SU-DHL-6 (cell line): Measurements from ENCODE around the gene POLRMT.

Experiments used
- H2AFZ ChIP-seq: fragments of 200-600 bp; sonication (generic); 2 replicates; pipeline ENCODE4 v1.6.1; 2014; ENCODE audit warnings: low read depth, mild to moderate bottlenecking, moderate library complexity, mixed read lengths, antibody characterized with exemption, low read length; ENCODE audit not compliant: severe bottlenecking
- H3F3A ChIP-seq: fragments of 200-600 bp; shearing (Covaris generic); 2 replicates; pipeline ENCODE4 v1.6.0; 2016; ENCODE audit warnings: antibody characterized with exemption, mild to moderate bottlenecking; ENCODE audit not compliant: insufficient read depth
- H3K27ac ChIP-seq: fragments of 200-600 bp; sonication (generic); 2 replicates; pipeline ENCODE4 v1.5.1; 2016; ENCODE audit warnings: low read depth, mild to moderate bottlenecking, low read length, moderate library complexity, mixed read lengths
- H3K27me3 ChIP-seq: fragments of 200-600 bp; sonication (generic), shearing (Covaris generic); 2 replicates; pipeline ENCODE4 v1.6.0; 2014; ENCODE audit warnings: mild to moderate bottlenecking, low read length
- H3K36me3 ChIP-seq: fragments of 200-600 bp; sonication (generic); 2 replicates; pipeline ENCODE4 v1.6.1; 2014; ENCODE audit warnings: mild to moderate bottlenecking, low read length, mixed read lengths
- H3K4me2 ChIP-seq: fragments of 300-600, 200-600 bp; shearing (Covaris generic), sonication (generic); 2 replicates; pipeline ENCODE4 v1.6.0; 2014; ENCODE audit warnings: low read length, low read depth, mild to moderate bottlenecking; ENCODE audit not compliant: poor library complexity, severe bottlenecking
- H3K4me3 ChIP-seq: fragments of 200-600 bp; sonication (generic); 2 replicates; pipeline ENCODE4 v1.5.1; 2014; ENCODE audit warnings: antibody characterized with exemption, low read length, mild to moderate bottlenecking, mixed read lengths; ENCODE audit not compliant: insufficient read depth, poor library complexity, severe bottlenecking
- H3K79me2 ChIP-seq: fragments of 200-600 bp; sonication (generic); 2 replicates; pipeline ENCODE4 v1.6.1; 2014; ENCODE audit warnings: mild to moderate bottlenecking, low read length, moderate library complexity; ENCODE audit not compliant: insufficient read depth
- H3K9ac ChIP-seq: fragments of 200-600 bp; sonication (generic); 2 replicates; pipeline ENCODE4 v1.7.0; 2014; ENCODE audit warnings: mild to moderate bottlenecking, low read length
- H3K9me2 ChIP-seq: fragments of 200-600 bp; sonication (generic); replicated peaks from 2 replicates; pipeline ENCODE4 v1.6.1; 2014; ENCODE audit warnings: low read length; ENCODE audit not compliant: insufficient read depth
- H3K9me3 ChIP-seq: fragments of 200-600 bp; sonication (generic); 2 replicates; pipeline ENCODE4 v1.6.1; 2014; ENCODE audit warnings: low read length, mixed read lengths; ENCODE audit not compliant: insufficient read depth
- H4K20me1 ChIP-seq: fragments of 200-600 bp; sonication (generic); 2 replicates; pipeline ENCODE4 v1.6.1; 2014; ENCODE audit warnings: low read depth, mild to moderate bottlenecking, antibody characterized with exemption, low read length, moderate library complexity, mixed read lengths
- CTCF ChIP-seq: fragments of 200-600 bp; sonication (generic); IDR thresholded peaks from one replicate; pipeline ENCODE4 v1.5.1; 2017; ENCODE audit warnings: antibody characterized with exemption, mild to moderate bottlenecking, low read length, moderate library complexity; ENCODE audit not compliant: insufficient read depth, poor library complexity, severe bottlenecking
- EZH2phosphoT487 ChIP-seq: fragments of 200-600 bp; sonication (generic), shearing (Covaris generic); conservative IDR thresholded peaks from 2 replicates; pipeline ENCODE4 v1.6.1; 2018; ENCODE audit warnings: mild to moderate bottlenecking, antibody characterized with exemption, low read length, moderate library complexity, mixed read lengths

The POLRMT gene

DNA sequence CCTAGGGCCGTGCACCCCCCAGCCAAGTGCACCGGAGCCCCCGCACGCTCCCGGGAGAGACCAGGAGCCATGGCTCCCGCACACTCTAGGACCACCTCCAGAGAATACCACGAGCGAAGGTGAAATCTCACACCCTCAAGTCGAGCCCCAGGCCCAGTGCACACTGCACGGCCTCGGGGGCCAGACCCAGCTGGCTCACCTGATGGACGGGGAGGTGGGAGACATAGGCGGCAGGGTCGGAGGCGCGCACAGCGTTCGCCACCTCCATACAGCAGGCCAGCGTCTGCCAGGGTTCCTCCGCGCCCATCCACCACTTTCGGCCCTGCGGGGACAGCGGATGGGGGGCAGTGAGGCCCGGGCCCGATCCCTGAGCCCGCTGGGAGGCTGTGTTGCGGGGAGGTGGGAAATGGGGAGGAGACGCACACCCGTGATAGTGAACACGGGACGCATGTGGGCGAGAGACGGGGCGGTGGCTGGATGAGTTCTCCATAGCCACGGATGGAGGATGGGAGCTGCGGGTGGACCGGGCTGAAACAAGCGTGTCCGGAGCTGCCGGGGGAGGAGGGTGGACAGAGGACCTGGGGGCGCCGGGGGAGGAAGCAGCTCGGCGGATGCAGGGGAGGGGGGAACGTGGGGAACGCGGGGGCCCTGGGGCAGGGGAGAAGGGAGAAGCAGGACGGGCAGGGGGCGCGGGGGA lies 13.0 kb downstream of the POLRMT start:
- no peak overlapping the region for H2AFZ ChIP-seq
- H3K79me2 ChIP-seq: no peaks in the 10 kb centered on the region
- H3K27me3 ChIP-seq: no peaks in the 10 kb centered on the region
- no peak overlapping the region for H3K27ac ChIP-seq
- no peaks in the 10 kb centered on the region for H3K9me3 ChIP-seq
- H3K9me2 ChIP-seq: no peaks in the 10 kb centered on the region
- TF ChIP-seq CTCF: no peak
- no peak for TF ChIP-seq EZH2phosphoT487
- H4K20me1 ChIP-seq: no peaks in the 10 kb centered on the region
- no peaks in the 10 kb centered on the region for H3F3A ChIP-seq
- H3K4me3 ChIP-seq: no peak overlapping the region
- H3K4me2 ChIP-seq: no peak overlapping the region
- H3K36me3 ChIP-seq: no peaks in the 10 kb centered on the region
- no peak overlapping the region for H3K9ac ChIP-seq

- H3F3A ChIP-seq: no peaks in the 10 kb centered on the region
- no peak overlapping the region for H2AFZ ChIP-seq
- H3K79me2 ChIP-seq: no peaks in the 10 kb centered on the region
- no peak overlapping the region for H3K4me2 ChIP-seq
- H3K27ac ChIP-seq: no peak overlapping the region
- H4K20me1 ChIP-seq: no peaks in the 10 kb centered on the region
- no peaks in the 10 kb centered on the region for H3K27me3 ChIP-seq
- no peaks in the 10 kb centered on the region for H3K9me2 ChIP-seq
- TF ChIP-seq CTCF (no peak), EZH2phosphoT487 (no peak)
- no peaks in the 10 kb centered on the region for H3K9me3 ChIP-seq
- no peak overlapping the region for H3K4me3 ChIP-seq
- no peak overlapping the region for H3K9ac ChIP-seq
- no peaks in the 10 kb centered on the region for H3K36me3 ChIP-seq
Measured at GRCh38 chr19:619286-620002, 13.9 kb downstream of the POLRMT start.

DNA sequence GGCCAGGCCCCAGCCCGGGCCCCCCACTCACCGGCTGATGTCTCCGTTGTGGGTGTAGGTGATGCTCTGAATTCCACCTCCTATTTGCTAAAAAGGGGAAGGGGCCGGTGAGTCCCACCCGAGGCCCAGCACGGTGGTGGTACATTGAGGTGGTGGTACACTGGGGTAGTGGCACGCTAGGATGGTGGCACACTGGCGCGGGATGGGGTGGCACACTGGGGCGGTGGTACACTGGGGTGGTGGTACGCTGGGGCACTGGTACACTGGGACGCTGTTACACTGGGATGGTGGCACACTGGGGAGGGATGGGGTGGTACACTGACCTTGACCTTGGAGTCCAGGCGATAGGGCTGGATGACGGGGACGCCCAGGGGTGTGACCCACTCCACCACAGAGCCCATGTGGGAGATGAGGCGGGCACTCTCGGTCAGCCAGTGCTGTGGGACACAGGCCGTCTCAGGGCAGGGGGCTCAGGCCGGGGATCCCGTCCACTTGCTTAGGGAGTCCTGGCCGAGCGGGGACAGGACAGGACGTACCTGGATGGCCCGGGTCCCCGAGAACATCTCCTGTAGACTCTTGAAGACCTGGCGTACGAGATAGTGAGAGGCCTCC lies 14.6 kb downstream of the POLRMT start:
- Histone ChIP-seq H3K36me3 (no peaks in the 10 kb centered on the region), H3K4me2 (no peak overlapping the region), H3K4me3 (no peak overlapping the region), H3K79me2 (no peaks in the 10 kb centered on the region), H4K20me1 (no peaks in the 10 kb centered on the region), H2AFZ (no peak overlapping the region), H3K9ac (no peak overlapping the region), H3K9me3 (no peaks in the 10 kb centered on the region), H3F3A (no peaks in the 10 kb centered on the region), H3K27ac (no peak overlapping the region), H3K27me3 (no peaks in the 10 kb centered on the region), H3K9me2 (no peaks in the 10 kb centered on the region)
- TF ChIP-seq CTCF: no peak
- TF ChIP-seq EZH2phosphoT487: no peak
